A673 (cell line): ENCODE data around the gene TFAP2A.

Experiments
- CTCF ChIP-seq: fragments of 300-800, 200-600 bp; sonication (generic); conservative IDR thresholded peaks from 2 replicates; pipeline ENCODE4 v1.5.1; 2017; ENCODE audit warnings: low read depth, mild to moderate bottlenecking, antibody characterized with exemption, low read length, moderate library complexity, mixed read lengths
- EZH2 ChIP-seq: fragments of 200-600 bp; sonication (generic); IDR thresholded peaks from 2 replicates; pipeline ENCODE4 v1.6.1; 2017; ENCODE audit warnings: borderline replicate concordance, low read depth, mild to moderate bottlenecking, mixed read lengths, antibody characterized with exemption, low read length; ENCODE audit not compliant: poor library complexity, severe bottlenecking

GRCh38 chr6:10420546-10421157 lies 5.8 kb upstream of the TFAP2A start:
- no peak for TF ChIP-seq EZH2
- no peak for TF ChIP-seq CTCF
